Sigmoid colon (tissue), 7 donors: ENCODE data around the gene COL5A2. TPM values are rescaled to one million over a fixed set of nuclear protein-coding genes. Genes with fewer than 3 reads are reported as not detected.
A peak's percentile ranks its signal among the peaks of the same experiment; 100 is the strongest.

Experiments
- DNase-seq: peaks from one replicate; pipeline ENCODE4 v3.0.0-alpha.2; 2019
- H3K27ac ChIP-seq, 4 donors: fragments of 200-600 bp; sonication (generic); one replicate each; pipeline ENCODE4 v1.5.1; 2016 to 2019; ENCODE audit warnings: mild to moderate bottlenecking in 1 of 4
- H3K27me3 ChIP-seq, 3 donors: fragments of 200-600 bp; sonication (generic); one replicate each; pipeline ENCODE4 v1.5.1; 2019; ENCODE audit warnings: mild to moderate bottlenecking in 1 of 3
- H3K36me3 ChIP-seq, 4 donors: fragments of 200-600 bp; sonication (generic); one replicate each; pipeline ENCODE4 v1.5.1; 2016 to 2019
- H3K4me1 ChIP-seq, 4 donors: fragments of 200-600 bp; sonication (generic); one replicate each; pipeline ENCODE4 v1.5.1; 2017 to 2019
- H3K4me3 ChIP-seq, 4 donors: fragments of 200-600 bp; sonication (generic); one replicate each; pipeline ENCODE4 v1.5.1; 2017 to 2019; ENCODE audit warnings: mild to moderate bottlenecking in 2 of 4, moderate library complexity in 1 of 4
- H3K9me3 ChIP-seq, 4 donors: fragments of 200-600 bp in 3 of 4; sonication (generic) in 3 of 4; one replicate each; pipeline versions ENCODE4 v1.5.1 to v1.6.1; 2013 to 2019
- EP300 ChIP-seq, 4 donors: sonication (generic); formaldehyde crosslinking; IDR thresholded peaks; one replicate each; pipeline ENCODE4 v1.6.1; 2017; ENCODE audit warnings: antibody characterized with exemption in 4 of 4
- POLR2A ChIP-seq, 2 donors: fragments of 450-650 bp; IDR thresholded peaks; one replicate each; pipeline ENCODE4 v1.6.1; 2016; ENCODE audit warnings: antibody characterized with exemption in 2 of 2, mild to moderate bottlenecking in 2 of 2, moderate library complexity in 2 of 2
- POLR2AphosphoS5 ChIP-seq, 4 donors: sonication (generic); formaldehyde crosslinking; IDR thresholded peaks; one replicate each; pipeline ENCODE4 v1.6.1; 2017; ENCODE audit warnings: antibody characterized with exemption in 4 of 4
- WGBS, 2 donors: extraction: QIAGEN DNeasy Blood & Tissue Kit; methylation state at CpG; one replicate each; pipeline ENCODE4 v1.1.7; 2013; 5-methylcytosine and 5-hydroxymethylcytosine counted together
- intact Hi-C: fragments of 100-400 bp; cut with DNase I; formaldehyde crosslinking; loops from one replicate; pipeline ENCODE4 v1.15.1; 2023
- polyA plus RNA-seq, 3 donors: library from polyadenylated mRNA; stranded (reverse); fragments of 200-250 nt; gene quantifications; one replicate each; pipeline ENCODE4 v1.2.3, GENCODE V29; 2013
- total RNA-seq, 4 donors: library from RNA; depleted of rRNA; stranded (reverse); fragments of >200 nt; gene quantifications; one replicate each; pipeline ENCODE4 v1.1.0, GENCODE V29; 2016
- TF ChIP-seq, protein P1 (sequence below), 4 experiments: fragments of 450-650 bp in 3 of 4; fragments of 200-600 bp in 1 of 4; IDR thresholded peaks; one replicate each; pipeline ENCODE4 v1.5.1; 2016 to 2019; ENCODE audit warnings: antibody characterized with exemption in 4 of 4, mild to moderate bottlenecking in 3 of 4, moderate library complexity in 2 of 4
- donor health status: healthy with polysubstance abuse.
- donor health status: Bipolar disorder and iron deficiency.
- donor health status: healthy.

Gene COL5A2
- total and polyA plus RNA-seq, 7 donors: 3.6 to 164 (median 60.9) TPM

DNA sequence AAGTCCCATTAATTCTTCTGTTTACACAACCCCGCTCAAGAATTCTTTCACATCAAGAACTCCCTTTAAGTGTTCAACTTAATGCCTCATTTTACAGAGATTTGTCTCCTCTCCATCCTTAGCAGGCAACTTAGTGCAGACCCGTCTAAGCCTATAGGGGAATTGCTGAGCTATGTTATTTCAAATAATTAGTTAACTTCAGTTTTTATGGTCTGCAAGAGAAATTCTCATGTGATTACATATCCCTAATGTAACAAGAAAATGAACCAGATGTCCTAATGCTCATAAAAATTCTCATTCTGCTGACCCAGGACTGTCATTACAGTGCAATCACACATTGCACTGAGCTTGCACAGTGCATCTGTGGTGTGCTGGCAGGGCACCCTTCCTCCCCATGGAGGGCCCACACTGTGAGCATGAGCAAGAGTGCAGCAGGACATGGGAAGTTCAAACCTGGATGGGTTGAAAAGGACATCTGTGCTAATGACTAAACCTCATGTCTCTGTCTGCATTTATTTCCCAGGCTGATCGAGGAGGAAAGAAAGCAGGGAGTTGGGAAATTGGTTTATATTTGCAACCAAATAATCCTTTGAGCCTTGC, 97.1 kb downstream of the COL5A2 start:
- no peak for DNase-seq
- H3K9me3 ChIP-seq: no peaks in the 10 kb centered on the region
- peaks cover 11 to 94% (median 18%) of the 10 kb centered on the region in 4 donors for H3K36me3 ChIP-seq
- H3K4me3 ChIP-seq: no peak overlapping the region
- intact Hi-C loops: no loop called here
- H3K27ac ChIP-seq: peak overlapping the region in 1 of 4 donors; percentile 32
- no peaks in the 10 kb centered on the region for H3K27me3 ChIP-seq
- WGBS, 2 donors: 76 to 85% methylated on average over 3 of the region's 3 CpGs
- peak in 1 of 4 donors; percentile 40 for TF ChIP-seq POLR2AphosphoS5 (IDR thresholded peaks at IDR 0.05)
- TF ChIP-seq, protein P1, sequence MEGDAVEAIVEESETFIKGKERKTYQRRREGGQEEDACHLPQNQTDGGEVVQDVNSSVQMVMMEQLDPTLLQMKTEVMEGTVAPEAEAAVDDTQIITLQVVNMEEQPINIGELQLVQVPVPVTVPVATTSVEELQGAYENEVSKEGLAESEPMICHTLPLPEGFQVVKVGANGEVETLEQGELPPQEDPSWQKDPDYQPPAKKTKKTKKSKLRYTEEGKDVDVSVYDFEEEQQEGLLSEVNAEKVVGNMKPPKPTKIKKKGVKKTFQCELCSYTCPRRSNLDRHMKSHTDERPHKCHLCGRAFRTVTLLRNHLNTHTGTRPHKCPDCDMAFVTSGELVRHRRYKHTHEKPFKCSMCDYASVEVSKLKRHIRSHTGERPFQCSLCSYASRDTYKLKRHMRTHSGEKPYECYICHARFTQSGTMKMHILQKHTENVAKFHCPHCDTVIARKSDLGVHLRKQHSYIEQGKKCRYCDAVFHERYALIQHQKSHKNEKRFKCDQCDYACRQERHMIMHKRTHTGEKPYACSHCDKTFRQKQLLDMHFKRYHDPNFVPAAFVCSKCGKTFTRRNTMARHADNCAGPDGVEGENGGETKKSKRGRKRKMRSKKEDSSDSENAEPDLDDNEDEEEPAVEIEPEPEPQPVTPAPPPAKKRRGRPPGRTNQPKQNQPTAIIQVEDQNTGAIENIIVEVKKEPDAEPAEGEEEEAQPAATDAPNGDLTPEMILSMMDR (IDR thresholded peaks at IDR 0.05): no peak
- H3K4me1 ChIP-seq: peaks cover 0 to 16% (median 7%) of the 10 kb centered on the region in 4 donors

- H3K27me3 ChIP-seq: no peaks in the 10 kb centered on the region
- H3K4me1 ChIP-seq: no peaks in the 10 kb centered on the region
- H3K9me3 ChIP-seq: no peaks in the 10 kb centered on the region
- DNase-seq: peak; percentile 78
- TF ChIP-seq, protein P1 (IDR thresholded peaks at IDR 0.05): no peak
- peak in 3 of 4 donors; percentile 7 to 33 (median 18) for TF ChIP-seq POLR2AphosphoS5 (IDR thresholded peaks at IDR 0.05)
- TF ChIP-seq EP300 (IDR thresholded peaks at IDR 0.05): no peak
- peak overlapping the region in 2 of 4 donors; percentile 15 to 25 for H3K27ac ChIP-seq
- intact Hi-C loops: no loop called here
- H3K4me3 ChIP-seq: no peak overlapping the region
- H3K36me3 ChIP-seq: peaks cover 22 to 87% (median 28%) of the 10 kb centered on the region in 4 donors
- WGBS, 2 donors: 55 to 66% methylated on average over 3 of the region's 3 CpGs
These were observed 103.0 kb downstream of the COL5A2 start for GRCh38 chr2:189076572-189076971.

GRCh38 chr2:189076120-189076519, 103.4 kb downstream of the COL5A2 start:
- H3K27me3 ChIP-seq: no peaks in the 10 kb centered on the region
- 78 to 85% methylated on average over 3 of the region's 3 CpGs for WGBS, 2 donors
- TF ChIP-seq EP300 (IDR thresholded peaks at IDR 0.05) (no peak), POLR2A (IDR thresholded peaks at IDR 0.05) (no peak), POLR2AphosphoS5 (IDR thresholded peaks at IDR 0.05) (no peak)
- TF ChIP-seq, protein P1 (IDR thresholded peaks at IDR 0.05): no peak
- H3K9me3 ChIP-seq: no peaks in the 10 kb centered on the region
- intact Hi-C loops: no loop called here
- no peaks in the 10 kb centered on the region for H3K4me1 ChIP-seq
- DNase-seq: no peak
- no peak overlapping the region for H3K4me3 ChIP-seq
- peaks cover 22 to 88% (median 32%) of the 10 kb centered on the region in 4 donors for H3K36me3 ChIP-seq
- H3K27ac ChIP-seq: peak overlapping the region in 1 of 4 donors; percentile 15

- Histone ChIP-seq H3K4me1 (peaks cover 0 to 11% (median 0%) of the 10 kb centered on the region in 4 donors), H3K9me3 (no peaks in the 10 kb centered on the region), H3K36me3 (peaks cover 22 to 86% (median 30%) of the 10 kb centered on the region in 4 donors), H3K27ac (no peak overlapping the region), H3K27me3 (no peaks in the 10 kb centered on the region), H3K4me3 (no peak overlapping the region)
- 72% methylated on average over 3 of the region's 3 CpGs for WGBS, 2 donors
- TF ChIP-seq POLR2A (IDR thresholded peaks at IDR 0.05) (no peak), POLR2AphosphoS5 (IDR thresholded peaks at IDR 0.05) (no peak), EP300 (IDR thresholded peaks at IDR 0.05) (no peak)
- TF ChIP-seq, protein P1 (IDR thresholded peaks at IDR 0.05): no peak
- intact Hi-C loops: no loop called here
- no peak for DNase-seq
These were observed 105.1 kb downstream of the COL5A2 start for GRCh38 chr2:189074506-189074905.

DNA sequence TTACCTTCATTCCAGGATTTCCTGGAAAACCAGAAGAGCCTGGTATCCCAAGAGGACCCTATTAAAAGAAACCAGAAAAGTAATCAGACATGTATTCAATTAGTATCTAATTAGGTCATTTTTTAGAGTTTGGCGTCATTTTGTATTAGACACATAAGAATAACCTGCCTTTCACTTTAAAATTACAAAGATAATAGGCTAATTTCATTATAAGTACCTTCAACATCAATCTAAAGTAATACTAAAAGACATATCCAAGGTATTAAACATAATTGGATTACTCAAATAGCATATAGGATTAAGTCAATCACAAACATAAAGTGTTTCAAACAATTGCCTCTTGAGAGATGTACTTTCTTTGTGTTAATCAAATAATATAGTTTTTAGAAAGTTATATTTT, 107.5 kb downstream of the COL5A2 start:
- WGBS, 2 donors: 93 to 96% methylated on average over 1 of the region's 1 CpG
- no peak for DNase-seq
- no peaks in the 10 kb centered on the region for H3K27me3 ChIP-seq
- H3K36me3 ChIP-seq: peaks cover 17 to 82% (median 21%) of the 10 kb centered on the region in 4 donors
- H3K27ac ChIP-seq: no peak overlapping the region
- H3K4me1 ChIP-seq: peaks cover 0 to 11% (median 0%) of the 10 kb centered on the region in 4 donors
- H3K9me3 ChIP-seq: no peaks in the 10 kb centered on the region
- no peak overlapping the region for H3K4me3 ChIP-seq
- TF ChIP-seq, protein P1 (IDR thresholded peaks at IDR 0.05): no peak
- TF ChIP-seq EP300 (IDR thresholded peaks at IDR 0.05) (no peak), POLR2A (IDR thresholded peaks at IDR 0.05) (no peak)
- intact Hi-C loops: no loop called here
